Testis (tissue), 3 donors: ENCODE measurements around the gene FBXL14. TPM values are rescaled to one million over a fixed set of nuclear protein-coding genes. Genes with fewer than 3 reads are reported as not detected.

Experiments used
- DNase-seq: peaks from one replicate; pipeline ENCODE4 v3.0.0-alpha.2; 2019
- H3K27ac ChIP-seq, 2 donors: fragments of 200-600 bp; sonication (generic); one replicate each; pipeline ENCODE4 v1.5.1; 2019
- H3K27me3 ChIP-seq: fragments of 200-600 bp; sonication (generic); one replicate; pipeline ENCODE4 v1.5.1; 2019
- H3K36me3 ChIP-seq: fragments of 200-600 bp; sonication (generic); one replicate; pipeline ENCODE4 v1.5.1; 2017; ENCODE audit warnings: low read depth; ENCODE audit errors: missing control alignments
- H3K4me1 ChIP-seq: fragments of 200-600 bp; sonication (generic); one replicate; pipeline ENCODE4 v1.5.1; 2019
- H3K4me3 ChIP-seq, 2 donors: fragments of 200-600 bp; sonication (generic); one replicate each; pipeline ENCODE4 v1.5.1; 2017 to 2019
- H3K9me3 ChIP-seq: fragments of 200-600 bp; sonication (generic); one replicate; pipeline ENCODE4 v1.5.1; 2017
- POLR2A ChIP-seq: fragments of 450-650 bp; IDR thresholded peaks from one replicate; pipeline ENCODE4 v1.6.1; 2017; ENCODE audit warnings: antibody characterized with exemption, mild to moderate bottlenecking, moderate library complexity
- WGBS, 2 donors: methylation state at CpG; one replicate each; pipeline ENCODE4 v1.1.5; 2018; 5-methylcytosine and 5-hydroxymethylcytosine counted together
- intact Hi-C: fragments of 100-400 bp; cut with DNase I; formaldehyde crosslinking; loops from one replicate; pipeline ENCODE4 v1.15.1; 2023; ENCODE audit warnings: low total_unique reads
- polyA plus RNA-seq: library from polyadenylated mRNA; stranded (reverse); fragments of 350-450 nt; fragmentation: Illumina TruSeq; extraction: RNeasy Lipid Tissue Mini Kit (QIAGEN cat#74804); gene quantifications from one replicate; pipeline ENCODE4 v1.2.3, GENCODE V29; 2014; ENCODE audit warnings: low read depth, low replicate concordance; ENCODE audit not compliant: insufficient read depth
- total RNA-seq, 2 donors: library from RNA; depleted of rRNA; stranded (reverse); fragments of >200 nt; gene quantifications; one replicate each; pipeline ENCODE4 v1.2.3, GENCODE V29; 2016
- TF ChIP-seq, protein P1 (sequence below), 3 experiments: fragments of 450-650 bp in 2 of 3; fragments of 200-600 bp in 1 of 3; sonication (generic) in 1 of 3; IDR thresholded peaks; one replicate each; pipeline ENCODE4 v1.5.1; 2016 to 2019; ENCODE audit warnings: antibody characterized with exemption in 3 of 3, mild to moderate bottlenecking in 2 of 3, moderate library complexity in 1 of 3

FBXL14 gene
- total and polyA plus RNA-seq, 3 donors from 2014 or later = 39.5 to 50.2 (median 45.8) TPM

DNA sequence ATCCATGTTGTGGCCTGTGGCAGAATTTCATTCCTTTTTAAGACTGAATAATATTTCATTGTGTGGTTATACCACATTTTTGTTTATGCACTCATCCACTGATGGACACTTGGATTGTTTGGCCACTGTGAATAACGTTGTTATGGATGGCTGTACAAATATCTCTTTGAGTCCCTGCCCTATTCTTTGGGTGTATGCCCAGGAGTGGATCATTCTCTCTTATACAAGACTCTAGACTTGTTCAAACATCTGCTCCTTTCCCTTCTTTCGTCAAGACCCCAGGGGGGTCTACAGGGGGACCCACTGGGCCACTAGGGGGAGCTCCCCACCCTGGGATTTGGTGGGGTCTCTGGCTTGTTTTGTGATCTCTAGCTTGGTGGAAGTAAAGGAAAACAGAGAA lies 77.4 kb downstream of the FBXL14 start:
- TF ChIP-seq, protein P1, sequence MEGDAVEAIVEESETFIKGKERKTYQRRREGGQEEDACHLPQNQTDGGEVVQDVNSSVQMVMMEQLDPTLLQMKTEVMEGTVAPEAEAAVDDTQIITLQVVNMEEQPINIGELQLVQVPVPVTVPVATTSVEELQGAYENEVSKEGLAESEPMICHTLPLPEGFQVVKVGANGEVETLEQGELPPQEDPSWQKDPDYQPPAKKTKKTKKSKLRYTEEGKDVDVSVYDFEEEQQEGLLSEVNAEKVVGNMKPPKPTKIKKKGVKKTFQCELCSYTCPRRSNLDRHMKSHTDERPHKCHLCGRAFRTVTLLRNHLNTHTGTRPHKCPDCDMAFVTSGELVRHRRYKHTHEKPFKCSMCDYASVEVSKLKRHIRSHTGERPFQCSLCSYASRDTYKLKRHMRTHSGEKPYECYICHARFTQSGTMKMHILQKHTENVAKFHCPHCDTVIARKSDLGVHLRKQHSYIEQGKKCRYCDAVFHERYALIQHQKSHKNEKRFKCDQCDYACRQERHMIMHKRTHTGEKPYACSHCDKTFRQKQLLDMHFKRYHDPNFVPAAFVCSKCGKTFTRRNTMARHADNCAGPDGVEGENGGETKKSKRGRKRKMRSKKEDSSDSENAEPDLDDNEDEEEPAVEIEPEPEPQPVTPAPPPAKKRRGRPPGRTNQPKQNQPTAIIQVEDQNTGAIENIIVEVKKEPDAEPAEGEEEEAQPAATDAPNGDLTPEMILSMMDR (IDR thresholded peaks at IDR 0.05) = no peak
- TF ChIP-seq POLR2A = no peak
- intact Hi-C loops = no loop called here
- H3K27me3 ChIP-seq = no peaks in the 10 kb centered on the region
- no peak for DNase-seq
- no peak overlapping the region for H3K4me3 ChIP-seq
- H3K4me1 ChIP-seq = no peaks in the 10 kb centered on the region
- no peaks in the 10 kb centered on the region for H3K9me3 ChIP-seq
- WGBS, 2 donors = 44 to 45% methylated on average over 2 of the region's 2 CpGs
- no peak overlapping the region for H3K27ac ChIP-seq
- H3K36me3 ChIP-seq = no peaks in the 10 kb centered on the region

Other genes with a start within 250 kb of the FBXL14 start
- 1 to 10 TPM; 4.6 to 5.8 TPM for gene WNT5B, start 34.6 kb upstream of the FBXL14 start, total RNA-seq
- 4.9 TPM for gene WNT5B, start 34.6 kb upstream of the FBXL14 start, polyA plus RNA-seq
- 10 to 100 TPM; 70.6 to 78.3 TPM for gene ADIPOR2, start 96.5 kb upstream of the FBXL14 start, total RNA-seq
- gene ADIPOR2, start 96.5 kb upstream of the FBXL14 start, polyA plus RNA-seq = 75.1 TPM
- gene LRTM2, start 226.0 kb upstream of the FBXL14 start, total RNA-seq = under 1 TPM; 0.39 to 0.43 TPM
- 0.96 TPM for gene LRTM2, start 226.0 kb upstream of the FBXL14 start, polyA plus RNA-seq